Transverse colon (tissue), 4 donors: ENCODE results near the gene NGDN. TPM values are rescaled to one million over a fixed set of nuclear protein-coding genes. Genes with fewer than 3 reads are reported as not detected.

ENCODE experiments used
- DNase-seq: peaks from one replicate; pipeline ENCODE4 v3.0.0-alpha.2; 2019
- H3K27ac ChIP-seq, 4 donors: fragments of 200-600 bp; sonication (generic); 2 replicates each; pipeline ENCODE4 v1.5.1; 2016 to 2018; ENCODE audit warnings: inconsistent platforms in 4 of 4
- H3K27me3 ChIP-seq: fragments of 200-600 bp; sonication (generic); 2 replicates; pipeline ENCODE4 v1.5.1; 2017; ENCODE audit warnings: inconsistent platforms
- H3K36me3 ChIP-seq, 4 donors: fragments of 200-600 bp; sonication (generic); 2 replicates each; pipeline ENCODE4 v1.5.1; 2017 to 2019; ENCODE audit warnings: inconsistent platforms in 4 of 4
- H3K4me1 ChIP-seq, 4 donors: fragments of 200-600 bp; sonication (generic); 2 replicates each; pipeline ENCODE4 v1.5.1; 2017 to 2020; ENCODE audit warnings: inconsistent platforms in 4 of 4
- H3K4me3 ChIP-seq, 4 donors: fragments of 200-600 bp; sonication (generic); 1 replicate in 1 of 4; 2 replicates in 3 of 4; pipeline versions ENCODE4 v1.5.1 to v1.6.1; 2017 to 2019; ENCODE audit warnings: inconsistent platforms in 4 of 4
- H3K9me3 ChIP-seq, 2 donors: fragments of 200-600 bp; sonication (generic); 2 replicates each; pipeline ENCODE4 v1.5.1; 2017 to 2019; ENCODE audit warnings: inconsistent platforms in 2 of 2
- CTCF ChIP-seq, 5 experiments: fragments of 200-600 bp in 3 of 5; fragments of 450-650 bp in 2 of 5; sonication (generic) in 3 of 5; IDR thresholded peaks; 1 replicate in 2 of 5; 2 replicates in 3 of 5; pipeline ENCODE4 v1.5.1; 2016 to 2017; ENCODE audit warnings: antibody characterized with exemption in 5 of 5, inconsistent platforms in 3 of 5, mild to moderate bottlenecking in 2 of 5, moderate library complexity in 1 of 5
- EP300 ChIP-seq: sonication (generic); formaldehyde crosslinking; IDR thresholded peaks from one replicate; pipeline ENCODE4 v1.6.1; 2017; ENCODE audit warnings: antibody characterized with exemption, low read depth
- POLR2A ChIP-seq: fragments of 450-650 bp; IDR thresholded peaks from one replicate; pipeline ENCODE4 v1.6.1; 2016; ENCODE audit warnings: antibody characterized with exemption, mild to moderate bottlenecking, moderate library complexity
- POLR2AphosphoS5 ChIP-seq, 3 donors: sonication (generic); formaldehyde crosslinking; IDR thresholded peaks; one replicate each; pipeline ENCODE4 v1.6.1; 2016; ENCODE audit warnings: antibody characterized with exemption in 3 of 3
- WGBS, 2 donors: methylation state at CpG; one replicate each; pipeline ENCODE4 v1.1.5; 2018; ENCODE audit warnings: low coverage in 1 of 2; 5-methylcytosine and 5-hydroxymethylcytosine counted together
- in situ Hi-C, 4 donors: fragments of 200-750 bp; cut with MboI; loops; one replicate each; pipeline versions ENCODE4 v1.15.0 to v1.15.1; 2017; ENCODE audit warnings: low sequenced_read_pairs in 3 of 4, low pct_ligation_motif_present in 1 of 4, low pct_unique_long_range_greater_than_20kb in 1 of 4
- intact Hi-C: fragments of 100-400 bp; cut with DNase I; formaldehyde crosslinking; loops from one replicate; pipeline ENCODE4 v1.15.1; 2023; ENCODE audit warnings: low total_unique reads
- total RNA-seq, 4 donors: library from RNA; depleted of rRNA; stranded (reverse); fragments of >200 nt; gene quantifications; one replicate each; pipeline ENCODE4 v1.1.0, GENCODE V29; 2016

Gene NGDN
- total RNA-seq, 4 donors from 2014 or later, result 8.8 to 31.5 (median 20.8) TPM

- H3K4me1 ChIP-seq, result no peaks in the 10 kb centered on the region
- H3K27ac ChIP-seq, result no peak overlapping the region
- no peaks in the 10 kb centered on the region for H3K27me3 ChIP-seq
- H3K4me3 ChIP-seq, result no peak overlapping the region
- in situ Hi-C loops (no loop called here), intact Hi-C loops (no loop called here)
- no peaks in the 10 kb centered on the region for H3K36me3 ChIP-seq
- no peaks in the 10 kb centered on the region for H3K9me3 ChIP-seq
- TF ChIP-seq POLR2AphosphoS5 (IDR thresholded peaks at IDR 0.05) (no peak), CTCF (IDR thresholded peaks at IDR 0.05) (no peak), EP300 (no peak), POLR2A (no peak)
- 81 to 88% methylated on average over 10 to 14 of the region's 14 CpGs for WGBS, 2 donors
- DNase-seq, result no peak
Observed at GRCh38 chr14:23520899-23521533, 51.5 kb downstream of the NGDN start.

- Histone ChIP-seq H3K27me3 (no peaks in the 10 kb centered on the region), H3K4me1 (no peaks in the 10 kb centered on the region), H3K36me3 (no peaks in the 10 kb centered on the region), H3K4me3 (no peak overlapping the region), H3K27ac (no peak overlapping the region), H3K9me3 (no peaks in the 10 kb centered on the region)
- 86% methylated on average over 20 of the region's 20 CpGs; no CpG with 5 or more reads in 1 of the 2 donors for WGBS, 2 donors
- in situ Hi-C loops, result no loop called here
- TF ChIP-seq EP300 (no peak), POLR2AphosphoS5 (IDR thresholded peaks at IDR 0.05) (no peak), POLR2A (no peak), CTCF (IDR thresholded peaks at IDR 0.05) (no peak)
- intact Hi-C loops, result no loop called here
- DNase-seq, result no peak
Observed at GRCh38 chr14:23521785-23522640, 52.5 kb downstream of the NGDN start.

DNA sequence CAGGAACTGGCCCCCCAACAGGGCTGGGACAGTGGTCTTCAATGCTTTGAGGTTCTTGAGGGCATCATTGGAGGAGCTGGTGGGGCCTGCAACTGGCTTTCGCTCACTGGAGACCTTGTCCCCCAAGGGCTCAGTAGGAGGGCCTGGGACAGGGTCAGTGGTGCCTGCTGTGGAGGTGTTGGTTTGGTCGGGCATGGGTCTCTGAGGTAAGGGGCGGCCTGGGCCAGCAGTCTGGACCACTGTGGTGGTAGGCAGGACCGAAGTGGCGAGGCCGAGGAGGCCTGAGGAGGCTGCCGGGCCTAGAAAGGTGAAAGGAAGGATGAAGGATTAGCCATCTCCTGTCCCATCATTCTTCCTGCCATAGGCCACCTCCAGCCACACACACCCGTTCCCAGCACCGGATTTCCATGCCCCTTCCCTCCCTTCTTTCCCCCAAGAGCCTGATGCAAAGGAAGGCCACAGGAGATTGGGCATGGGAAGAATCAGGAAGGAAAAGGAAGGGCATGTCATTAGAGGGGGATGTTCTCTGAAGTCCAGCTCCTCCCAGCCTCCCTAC is 53.2 kb downstream of the NGDN start:
- intact Hi-C loops, result no loop called here
- DNase-seq, result no peak
- Histone ChIP-seq H3K9me3 (no peaks in the 10 kb centered on the region), H3K4me1 (no peaks in the 10 kb centered on the region), H3K27ac (no peak overlapping the region), H3K36me3 (no peaks in the 10 kb centered on the region), H3K27me3 (no peaks in the 10 kb centered on the region), H3K4me3 (no peak overlapping the region)
- WGBS, 2 donors, result 93% methylated on average over 9 of the region's 9 CpGs; no CpG with 5 or more reads in 1 of the 2 donors
- in situ Hi-C loops, result no loop called here
- TF ChIP-seq POLR2A (no peak), EP300 (no peak), POLR2AphosphoS5 (IDR thresholded peaks at IDR 0.05) (no peak), CTCF (IDR thresholded peaks at IDR 0.05) (no peak)

- 90 to 93% methylated on average over 5 to 13 of the region's 16 CpGs for whole genome bisulfite sequencing, 2 donors
- no peak overlapping the region for H3K27ac ChIP-seq
- no peak for DNase-seq
- no peak for TF ChIP-seq CTCF (IDR thresholded peaks at IDR 0.05)
- TF ChIP-seq EP300, result no peak
- TF ChIP-seq POLR2A, result no peak
- TF ChIP-seq POLR2AphosphoS5 (IDR thresholded peaks at IDR 0.05), result no peak
- no peak overlapping the region for H3K4me3 ChIP-seq
- no peaks in the 10 kb centered on the region for H3K9me3 ChIP-seq
- no peaks in the 10 kb centered on the region for H3K36me3 ChIP-seq
- H3K27me3 ChIP-seq, result no peaks in the 10 kb centered on the region
- in situ Hi-C loops (no loop called here), intact Hi-C loops (no loop called here)
- H3K4me1 ChIP-seq, result no peaks in the 10 kb centered on the region
Observed at GRCh38 chr14:23523229-23524016, 53.9 kb downstream of the NGDN start.
